HepG2 (cell line): ENCODE measurements around the gene P2RX2. TPM values are rescaled to one million over a fixed set of nuclear protein-coding genes. Genes with fewer than 3 reads are reported as not detected.

Experiments
- CC2D1A ChIP-seq: sonication (generic); formaldehyde crosslinking; IDR thresholded peaks from 2 replicates; pipeline ENCODE4 v1.8.1; 2023; ENCODE audit warnings: mild to moderate bottlenecking, missing genetic modification reagents
- DBP ChIP-seq: sonication (generic); formaldehyde crosslinking; IDR thresholded peaks from 2 replicates; pipeline ENCODE4 v1.4.0; 2020; ENCODE audit warnings: missing genetic modification reagents; ENCODE audit errors: not compliant biosample characterization
- HHEX ChIP-seq: IDR thresholded peaks from 2 replicates; pipeline ENCODE4 v1.6.1; 2016; ENCODE audit warnings: control low read depth
- HMGXB4 ChIP-seq, 2 experiments: sonication (generic) in 1 of 2; formaldehyde crosslinking in 1 of 2; IDR thresholded peaks; 2 replicates each; pipeline versions ENCODE4 v1.4.0 to v1.6.1; 2018 to 2020; ENCODE audit warnings: missing genetic modification reagents in 2 of 2, borderline replicate concordance in 1 of 2, low read depth in 1 of 2, mild to moderate bottlenecking in 1 of 2, missing biosample characterization in 1 of 2
- SAFB2 ChIP-seq: sonication (generic); formaldehyde crosslinking; IDR thresholded peaks from 2 replicates; pipeline ENCODE4 v1.5.1; 2020; ENCODE audit warnings: missing genetic modification reagents, low read depth, mild to moderate bottlenecking, borderline replicate concordance
- THAP8 ChIP-seq: sonication (generic); formaldehyde crosslinking; IDR thresholded peaks from 2 replicates; pipeline ENCODE4 v1.5.1; 2020; ENCODE audit warnings: missing genetic modification reagents, mild to moderate bottlenecking, borderline replicate concordance
- ZBTB1 ChIP-seq: sonication (generic); formaldehyde crosslinking; IDR thresholded peaks from 2 replicates; pipeline ENCODE4 v1.4.0; 2020; ENCODE audit warnings: missing genetic modification reagents, borderline replicate concordance
- ZNF253 ChIP-seq: sonication (generic); formaldehyde crosslinking; IDR thresholded peaks from 2 replicates; pipeline ENCODE4 v1.8.0; 2022; ENCODE audit warnings: mild to moderate bottlenecking, missing genetic modification reagents, borderline replicate concordance
- polyA plus RNA-seq, 8 experiments: library from polyadenylated mRNA; depleted of rRNA in 3 of 8; stranded (reverse) in 7 of 8; unstranded in 1 of 8; fragments of >200 nt; fragmentation: Illumina TruSeq in 4 of 8; extraction: Trizol in 4 of 8; gene quantifications; 2 replicates each; pipeline versions ENCODE4 v1.2.1 to v1.2.3, GENCODE V29; 2011 to 2016; ENCODE audit warnings: low read depth in 4 of 8, missing spikeins in 1 of 8, mixed read lengths in 1 of 8; ENCODE audit not compliant: insufficient read depth in 1 of 8
- total RNA-seq, 5 experiments: library from RNA; depleted of rRNA; stranded (reverse); fragments of >200 nt; fragmentation: Illumina TruSeq; extraction: Trizol; gene quantifications; 2 replicates each; pipeline ENCODE4 v1.2.3, GENCODE V29; 2016; ENCODE audit warnings: low read depth in 1 of 5
- TF ChIP-seq, protein P1 (sequence below): sonication (generic); formaldehyde crosslinking; IDR thresholded peaks from 2 replicates; pipeline ENCODE4 v1.4.0; 2020; ENCODE audit warnings: missing genetic modification reagents
- TF ChIP-seq, protein P2 (sequence below): sonication (generic); formaldehyde crosslinking; IDR thresholded peaks from 2 replicates; pipeline ENCODE4 v1.4.0; 2020; ENCODE audit warnings: missing genetic modification reagents
- TF ChIP-seq, protein P3 (sequence below): sonication (generic); formaldehyde crosslinking; IDR thresholded peaks from 2 replicates; pipeline ENCODE4 v1.5.0; 2020; ENCODE audit warnings: missing genetic modification reagents

The P2RX2 gene
- total and polyA plus RNA-seq, 2 of the 13 experiments (the other 11 are each of a cell fraction or from before 2014, with no cell fraction given), result not detected

DNA sequence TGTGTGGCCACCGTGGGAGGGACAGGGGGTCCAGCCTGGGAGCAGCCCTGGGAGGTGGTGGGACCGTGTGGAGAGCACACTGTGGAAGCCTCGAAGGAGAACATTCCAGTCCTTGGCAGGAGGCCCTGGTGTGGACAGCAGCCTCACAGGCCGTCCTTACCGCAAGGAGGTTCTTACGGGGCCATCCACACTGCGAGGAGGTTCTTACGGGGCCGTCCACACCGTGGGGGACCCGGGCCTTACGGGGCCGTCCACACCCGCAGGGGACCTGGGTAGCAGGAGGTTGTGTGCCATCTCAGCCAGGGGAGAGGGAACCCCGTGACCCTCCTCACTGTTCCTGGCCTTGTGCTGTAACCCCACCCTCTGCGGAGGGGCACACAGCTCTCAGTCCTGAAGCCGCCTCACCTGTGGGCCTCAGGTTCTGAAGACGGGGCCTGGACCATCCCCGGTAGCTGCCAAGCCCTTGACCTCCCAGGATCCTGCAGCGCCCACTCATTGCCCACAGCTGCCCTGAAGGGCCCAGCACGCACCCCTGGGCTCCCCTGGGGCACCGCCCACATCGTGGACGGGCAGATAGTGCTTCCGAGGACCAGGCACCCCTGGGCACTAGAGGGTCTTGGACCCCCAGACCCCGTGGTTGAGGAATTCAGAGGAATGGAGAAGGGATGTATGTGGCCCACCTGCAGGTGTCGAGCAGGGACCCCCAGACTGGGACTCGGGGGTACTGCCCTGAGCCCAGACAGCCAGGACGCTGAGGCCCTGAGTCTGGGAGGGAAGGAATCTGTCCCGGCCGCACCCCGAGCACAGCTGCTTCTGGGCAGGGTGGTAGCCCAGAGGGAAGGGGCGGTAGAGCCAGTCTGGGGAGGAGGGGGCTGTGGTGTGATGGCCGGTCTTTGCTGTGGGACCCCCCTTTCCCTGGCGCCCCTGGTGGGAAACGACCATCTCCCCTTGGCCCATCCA lies 45.5 kb upstream of the P2RX2 start (continued):
- TF ChIP-seq SAFB2 (CRISPR knock-in tag), result no peak
- no peak for TF ChIP-seq THAP8 (CRISPR knock-in tag)
- TF ChIP-seq, protein P1, sequence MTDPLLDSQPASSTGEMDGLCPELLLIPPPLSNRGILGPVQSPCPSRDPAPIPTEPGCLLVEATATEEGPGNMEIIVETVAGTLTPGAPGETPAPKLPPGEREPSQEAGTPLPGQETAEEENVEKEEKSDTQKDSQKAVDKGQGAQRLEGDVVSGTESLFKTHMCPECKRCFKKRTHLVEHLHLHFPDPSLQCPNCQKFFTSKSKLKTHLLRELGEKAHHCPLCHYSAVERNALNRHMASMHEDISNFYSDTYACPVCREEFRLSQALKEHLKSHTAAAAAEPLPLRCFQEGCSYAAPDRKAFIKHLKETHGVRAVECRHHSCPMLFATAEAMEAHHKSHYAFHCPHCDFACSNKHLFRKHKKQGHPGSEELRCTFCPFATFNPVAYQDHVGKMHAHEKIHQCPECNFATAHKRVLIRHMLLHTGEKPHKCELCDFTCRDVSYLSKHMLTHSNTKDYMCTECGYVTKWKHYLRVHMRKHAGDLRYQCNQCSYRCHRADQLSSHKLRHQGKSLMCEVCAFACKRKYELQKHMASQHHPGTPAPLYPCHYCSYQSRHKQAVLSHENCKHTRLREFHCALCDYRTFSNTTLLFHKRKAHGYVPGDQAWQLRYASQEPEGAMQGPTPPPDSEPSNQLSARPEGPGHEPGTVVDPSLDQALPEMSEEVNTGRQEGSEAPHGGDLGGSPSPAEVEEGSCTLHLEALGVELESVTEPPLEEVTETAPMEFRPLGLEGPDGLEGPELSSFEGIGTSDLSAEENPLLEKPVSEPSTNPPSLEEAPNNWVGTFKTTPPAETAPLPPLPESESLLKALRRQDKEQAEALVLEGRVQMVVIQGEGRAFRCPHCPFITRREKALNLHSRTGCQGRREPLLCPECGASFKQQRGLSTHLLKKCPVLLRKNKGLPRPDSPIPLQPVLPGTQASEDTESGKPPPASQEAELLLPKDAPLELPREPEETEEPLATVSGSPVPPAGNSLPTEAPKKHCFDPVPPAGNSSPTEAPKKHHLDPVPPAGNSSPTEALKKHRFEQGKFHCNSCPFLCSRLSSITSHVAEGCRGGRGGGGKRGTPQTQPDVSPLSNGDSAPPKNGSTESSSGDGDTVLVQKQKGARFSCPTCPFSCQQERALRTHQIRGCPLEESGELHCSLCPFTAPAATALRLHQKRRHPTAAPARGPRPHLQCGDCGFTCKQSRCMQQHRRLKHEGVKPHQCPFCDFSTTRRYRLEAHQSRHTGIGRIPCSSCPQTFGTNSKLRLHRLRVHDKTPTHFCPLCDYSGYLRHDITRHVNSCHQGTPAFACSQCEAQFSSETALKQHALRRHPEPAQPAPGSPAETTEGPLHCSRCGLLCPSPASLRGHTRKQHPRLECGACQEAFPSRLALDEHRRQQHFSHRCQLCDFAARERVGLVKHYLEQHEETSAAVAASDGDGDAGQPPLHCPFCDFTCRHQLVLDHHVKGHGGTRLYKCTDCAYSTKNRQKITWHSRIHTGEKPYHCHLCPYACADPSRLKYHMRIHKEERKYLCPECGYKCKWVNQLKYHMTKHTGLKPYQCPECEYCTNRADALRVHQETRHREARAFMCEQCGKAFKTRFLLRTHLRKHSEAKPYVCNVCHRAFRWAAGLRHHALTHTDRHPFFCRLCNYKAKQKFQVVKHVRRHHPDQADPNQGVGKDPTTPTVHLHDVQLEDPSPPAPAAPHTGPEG, result no peak
- TF ChIP-seq, protein P2, sequence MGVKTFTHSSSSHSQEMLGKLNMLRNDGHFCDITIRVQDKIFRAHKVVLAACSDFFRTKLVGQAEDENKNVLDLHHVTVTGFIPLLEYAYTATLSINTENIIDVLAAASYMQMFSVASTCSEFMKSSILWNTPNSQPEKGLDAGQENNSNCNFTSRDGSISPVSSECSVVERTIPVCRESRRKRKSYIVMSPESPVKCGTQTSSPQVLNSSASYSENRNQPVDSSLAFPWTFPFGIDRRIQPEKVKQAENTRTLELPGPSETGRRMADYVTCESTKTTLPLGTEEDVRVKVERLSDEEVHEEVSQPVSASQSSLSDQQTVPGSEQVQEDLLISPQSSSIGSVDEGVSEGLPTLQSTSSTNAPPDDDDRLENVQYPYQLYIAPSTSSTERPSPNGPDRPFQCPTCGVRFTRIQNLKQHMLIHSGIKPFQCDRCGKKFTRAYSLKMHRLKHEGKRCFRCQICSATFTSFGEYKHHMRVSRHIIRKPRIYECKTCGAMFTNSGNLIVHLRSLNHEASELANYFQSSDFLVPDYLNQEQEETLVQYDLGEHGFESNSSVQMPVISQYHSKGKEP, result no peak
- TF ChIP-seq ZBTB1 (CRISPR knock-in tag), result no peak
- no peak for TF ChIP-seq HMGXB4 (CRISPR knock-in tag; IDR thresholded peaks at IDR 0.05; ENCODE audit: borderline replicate concordance in 1 of 2, low read depth in 1 of 2)
- TF ChIP-seq DBP (CRISPR knock-in tag), result no peak
- TF ChIP-seq ZNF253, result no peak
- TF ChIP-seq, protein P3, sequence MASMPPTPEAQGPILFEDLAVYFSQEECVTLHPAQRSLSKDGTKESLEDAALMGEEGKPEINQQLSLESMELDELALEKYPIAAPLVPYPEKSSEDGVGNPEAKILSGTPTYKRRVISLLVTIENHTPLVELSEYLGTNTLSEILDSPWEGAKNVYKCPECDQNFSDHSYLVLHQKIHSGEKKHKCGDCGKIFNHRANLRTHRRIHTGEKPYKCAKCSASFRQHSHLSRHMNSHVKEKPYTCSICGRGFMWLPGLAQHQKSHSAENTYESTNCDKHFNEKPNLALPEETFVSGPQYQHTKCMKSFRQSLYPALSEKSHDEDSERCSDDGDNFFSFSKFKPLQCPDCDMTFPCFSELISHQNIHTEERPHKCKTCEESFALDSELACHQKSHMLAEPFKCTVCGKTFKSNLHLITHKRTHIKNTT (CRISPR knock-in tag), result no peak
- TF ChIP-seq CC2D1A (CRISPR knock-in tag), result no peak
- no peak for TF ChIP-seq HHEX (CRISPR knock-in tag)
